DND-41 (cell line): ENCODE data around the gene IFI44.

Experiments
- ATAC-seq: fragments of 200-7000 bp; cut with Tn5 transposase; 3 replicates; pipeline ENCODE4 v1.9.1; 2021; ENCODE audit warnings: low read depth; ENCODE audit not compliant: insufficient read depth
- DNase-seq: peaks from one replicate; pipeline ENCODE4 v3.0.0-alpha.2; 2020
- H2AFZ ChIP-seq: 2 replicates; pipeline ENCODE4 v1.6.0; 2012; ENCODE audit warnings: low read depth, low read length
- H3K27ac ChIP-seq: 2 replicates; pipeline ENCODE4 v1.5.1; 2012; ENCODE audit warnings: low read length, inconsistent platforms
- H3K27me3 ChIP-seq: fragments of 200-600 bp; sonication (generic); 2 replicates; pipeline ENCODE4 v1.6.0; 2012; ENCODE audit warnings: low read length, mild to moderate bottlenecking, inconsistent platforms; ENCODE audit not compliant: insufficient read depth, poor library complexity
- H3K36me3 ChIP-seq: 2 replicates; pipeline ENCODE4 v1.5.1; 2012; ENCODE audit warnings: low read length, inconsistent platforms; ENCODE audit not compliant: insufficient read depth
- H3K4me1 ChIP-seq: 2 replicates; pipeline ENCODE4 v1.5.1; 2012; ENCODE audit warnings: mild to moderate bottlenecking, low read length; ENCODE audit not compliant: insufficient read depth
- H3K4me2 ChIP-seq: 2 replicates; pipeline ENCODE4 v1.6.0; 2012; ENCODE audit warnings: mild to moderate bottlenecking, moderate library complexity, low read length, inconsistent platforms; ENCODE audit not compliant: insufficient read depth
- H3K4me3 ChIP-seq, 2 experiments: fragments of 200-600 bp in 1 of 2; shearing (Covaris generic) in 1 of 2; 2 replicates each; pipeline ENCODE4 v1.5.1; 2012 to 2016; ENCODE audit warnings: inconsistent platforms in 2 of 2, low read length in 2 of 2, mild to moderate bottlenecking in 2 of 2, low read depth in 1 of 2, moderate library complexity in 1 of 2
- H3K79me2 ChIP-seq: 2 replicates; pipeline ENCODE4 v1.6.0; 2012; ENCODE audit warnings: low read length, inconsistent platforms; ENCODE audit not compliant: insufficient read depth
- H3K9ac ChIP-seq: 2 replicates; pipeline ENCODE4 v1.6.0; 2012; ENCODE audit warnings: low read depth, mild to moderate bottlenecking, inconsistent platforms, low read length, moderate library complexity
- H3K9me3 ChIP-seq: 2 replicates; pipeline ENCODE4 v1.5.1; 2012; ENCODE audit warnings: low read length, moderate library complexity, mild to moderate bottlenecking, inconsistent platforms; ENCODE audit not compliant: insufficient read depth, severe bottlenecking
- H4K20me1 ChIP-seq: 2 replicates; pipeline ENCODE4 v1.6.0; 2012; ENCODE audit warnings: low read length; ENCODE audit not compliant: insufficient read depth
- CTCF ChIP-seq: IDR thresholded peaks from 2 replicates; pipeline ENCODE4 v1.5.1; 2012; ENCODE audit warnings: borderline replicate concordance, low read length, moderate library complexity, mild to moderate bottlenecking; ENCODE audit not compliant: poor library complexity, severe bottlenecking; ENCODE audit errors: extremely low read depth
- EZH2 ChIP-seq: IDR thresholded peaks from 3 replicates; pipeline ENCODE4 v1.6.1; 2012; ENCODE audit warnings: borderline replicate concordance, low read depth, mild to moderate bottlenecking, moderate library complexity, low read length, inconsistent platforms; ENCODE audit not compliant: severe bottlenecking

The IFI44 gene

GRCh38 chr1:78676347-78676982 is 26.8 kb downstream of the IFI44 start:
- no peaks in the 10 kb centered on the region for H3K36me3 ChIP-seq
- H3K9me3 ChIP-seq = no peaks in the 10 kb centered on the region
- peak; percentile 56 for DNase-seq
- H3K9ac ChIP-seq = no peak overlapping the region
- no peak overlapping the region for H2AFZ ChIP-seq
- H4K20me1 ChIP-seq = no peaks in the 10 kb centered on the region
- H3K4me2 ChIP-seq = no peak overlapping the region
- TF ChIP-seq EZH2 = no peak
- peak; percentile 89 for TF ChIP-seq CTCF
- no peak overlapping the region for H3K4me3 ChIP-seq
- peak; percentile 69 for ATAC-seq
- H3K79me2 ChIP-seq = no peaks in the 10 kb centered on the region
- peaks cover 9% of the 10 kb centered on the region for H3K4me1 ChIP-seq
- H3K27me3 ChIP-seq = no peaks in the 10 kb centered on the region
- no peak overlapping the region for H3K27ac ChIP-seq

- Histone ChIP-seq H3K79me2 (no peaks in the 10 kb centered on the region), H3K9me3 (no peaks in the 10 kb centered on the region), H3K4me1 (peaks cover 9% of the 10 kb centered on the region), H3K4me2 (no peak overlapping the region), H3K9ac (no peak overlapping the region), H3K27ac (no peak overlapping the region), H3K27me3 (no peaks in the 10 kb centered on the region), H3K4me3 (no peak overlapping the region), H3K36me3 (no peaks in the 10 kb centered on the region), H4K20me1 (no peaks in the 10 kb centered on the region), H2AFZ (no peak overlapping the region)
- TF ChIP-seq EZH2 (no peak), CTCF (no peak)
- DNase-seq (no peak), ATAC-seq (no peak)
Observed at GRCh38 chr1:78676993-78677392, 27.4 kb downstream of the IFI44 start.

- no peak overlapping the region for H3K27ac ChIP-seq
- no peaks in the 10 kb centered on the region for H4K20me1 ChIP-seq
- H3K36me3 ChIP-seq = no peaks in the 10 kb centered on the region
- peak overlapping the region in 1 of 2 experiments; percentile 17; a peak in 1 of 4 replicates for H3K4me3 ChIP-seq
- no peaks in the 10 kb centered on the region for H3K9me3 ChIP-seq
- ATAC-seq (no peak), DNase-seq (no peak)
- H2AFZ ChIP-seq = peak overlapping the region; percentile 74
- peaks cover 9% of the 10 kb centered on the region for H3K4me1 ChIP-seq
- H3K79me2 ChIP-seq = no peaks in the 10 kb centered on the region
- H3K27me3 ChIP-seq = peaks cover 3% of the 10 kb centered on the region
- TF ChIP-seq EZH2 (no peak), CTCF (no peak)
- peak overlapping the region; percentile 46 for H3K4me2 ChIP-seq
- H3K9ac ChIP-seq = no peak overlapping the region
Observed at GRCh38 chr1:78677788-78678187, 28.2 kb downstream of the IFI44 start.

GRCh38 chr1:78678324-78678723 is 28.7 kb downstream of the IFI44 start:
- peak overlapping the region; percentile 46 for H3K4me2 ChIP-seq
- H2AFZ ChIP-seq = peak overlapping the region; percentile 74
- peak overlapping the region in 1 of 2 experiments; percentile 17; a peak in 1 of 4 replicates for H3K4me3 ChIP-seq

More at GRCh38 chr1:78678324-78678723, 28.7 kb downstream of the IFI44 start:
- H3K9ac ChIP-seq = no peak overlapping the region
- peaks cover 9% of the 10 kb centered on the region for H3K4me1 ChIP-seq
- no peak overlapping the region for H3K27ac ChIP-seq
- H3K79me2 ChIP-seq = no peaks in the 10 kb centered on the region
- peak; percentile 71 for ATAC-seq
- no peaks in the 10 kb centered on the region for H4K20me1 ChIP-seq
- peak; percentile 31 for DNase-seq
- H3K9me3 ChIP-seq = no peaks in the 10 kb centered on the region
- no peaks in the 10 kb centered on the region for H3K36me3 ChIP-seq
- peaks cover 3% of the 10 kb centered on the region for H3K27me3 ChIP-seq
- TF ChIP-seq EZH2 (no peak), CTCF (no peak)
